ENCODE data around the gene TMEM167A.

DNA sequence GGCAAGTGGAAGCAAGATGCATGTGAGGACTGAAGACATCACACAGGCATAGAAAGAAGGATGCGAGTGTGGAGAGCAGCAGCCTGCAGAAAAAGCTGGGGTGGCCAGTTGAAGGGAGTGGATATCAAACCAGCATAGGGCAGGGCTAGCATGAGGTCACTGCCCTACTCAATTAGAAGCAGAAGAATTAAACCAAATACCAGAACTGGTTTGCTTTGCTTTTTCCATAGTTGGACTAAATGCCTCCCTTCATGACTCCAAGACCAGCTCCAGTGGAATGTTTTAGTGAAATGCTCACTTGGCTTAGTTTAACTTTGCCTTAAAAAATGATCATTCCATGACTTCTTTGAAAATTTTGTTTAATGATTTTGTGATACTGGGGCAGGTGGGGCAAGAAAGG is 45.8 kb downstream of the TMEM167A start:
- no peak for TF ChIP-seq EZH2 (IDR thresholded peaks at IDR 0.05; ENCODE audit: low read length, missing control alignments)
- TF ChIP-seq, protein P1, sequence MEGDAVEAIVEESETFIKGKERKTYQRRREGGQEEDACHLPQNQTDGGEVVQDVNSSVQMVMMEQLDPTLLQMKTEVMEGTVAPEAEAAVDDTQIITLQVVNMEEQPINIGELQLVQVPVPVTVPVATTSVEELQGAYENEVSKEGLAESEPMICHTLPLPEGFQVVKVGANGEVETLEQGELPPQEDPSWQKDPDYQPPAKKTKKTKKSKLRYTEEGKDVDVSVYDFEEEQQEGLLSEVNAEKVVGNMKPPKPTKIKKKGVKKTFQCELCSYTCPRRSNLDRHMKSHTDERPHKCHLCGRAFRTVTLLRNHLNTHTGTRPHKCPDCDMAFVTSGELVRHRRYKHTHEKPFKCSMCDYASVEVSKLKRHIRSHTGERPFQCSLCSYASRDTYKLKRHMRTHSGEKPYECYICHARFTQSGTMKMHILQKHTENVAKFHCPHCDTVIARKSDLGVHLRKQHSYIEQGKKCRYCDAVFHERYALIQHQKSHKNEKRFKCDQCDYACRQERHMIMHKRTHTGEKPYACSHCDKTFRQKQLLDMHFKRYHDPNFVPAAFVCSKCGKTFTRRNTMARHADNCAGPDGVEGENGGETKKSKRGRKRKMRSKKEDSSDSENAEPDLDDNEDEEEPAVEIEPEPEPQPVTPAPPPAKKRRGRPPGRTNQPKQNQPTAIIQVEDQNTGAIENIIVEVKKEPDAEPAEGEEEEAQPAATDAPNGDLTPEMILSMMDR (conservative IDR thresholded peaks at IDR 0.05 in 1 of 2, IDR thresholded peaks at IDR 0.05 in 1 of 2; ENCODE audit: low read depth in 1 of 2, low read length in 2 of 2) = no peak

Data from fibroblast of lung (primary cell).